ENCODE data around the gene IRF2BP2. TPM values are rescaled to one million over a fixed set of nuclear protein-coding genes. Genes with fewer than 3 reads are reported as not detected.

IRF2BP2 gene
- total and polyA plus RNA-seq, 5 donors: 69.3 to 123 (median 107) TPM

DNA sequence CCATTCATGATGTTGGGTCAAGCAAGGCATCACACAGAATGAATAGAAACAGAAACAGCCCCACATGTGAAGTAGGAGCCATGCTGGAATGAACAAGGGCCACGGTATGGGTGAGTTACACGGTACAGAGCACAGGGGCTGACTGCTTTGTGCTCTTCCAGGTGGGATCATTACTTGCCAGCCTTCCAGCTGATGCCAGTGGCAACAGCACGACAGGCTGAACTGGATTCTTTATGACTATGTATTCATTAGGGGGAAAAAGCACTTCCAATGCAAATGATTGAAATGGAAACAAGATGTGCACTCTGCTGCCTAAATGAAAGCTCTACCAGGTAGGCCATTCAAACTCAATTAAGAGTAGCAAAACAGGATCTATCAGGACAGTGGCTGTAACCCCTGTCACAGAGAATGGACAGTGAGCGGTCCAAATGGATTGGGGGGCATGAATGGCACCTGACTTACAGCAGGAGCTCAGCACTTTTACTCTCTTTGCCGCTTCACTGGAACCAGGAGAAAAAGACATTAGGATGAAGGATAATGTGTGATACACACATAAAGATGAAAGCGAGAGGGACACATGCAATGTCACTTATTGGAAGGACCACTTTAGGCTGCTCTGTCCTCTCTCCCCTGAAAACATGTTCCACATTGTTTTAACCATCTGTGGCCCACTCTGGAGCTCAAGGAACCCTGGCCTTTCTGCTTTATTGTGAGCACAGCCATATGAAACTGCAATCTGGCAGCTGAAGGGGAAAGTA is 23.4 kb upstream of the IRF2BP2 start:
- intact Hi-C loops (cut with DNase I): loop anchor here in 1 of 4 donors (10.0 kb wide), 1 partner anchor 51 kb away; no protein-coding TSS in a partner anchor
- 98% methylated on average over 6 of the region's 6 CpGs for WGBS
- no peaks in the 10 kb centered on the region for H3K4me1 ChIP-seq (ENCODE audit: control insufficient read depth, insufficient read depth, low read length)
- ATAC-seq (no peak), DNase-seq (no peak)
- H3K27me3 ChIP-seq (ENCODE audit: control insufficient read depth, insufficient read depth): no peaks in the 10 kb centered on the region
- no peak overlapping the region for H3K27ac ChIP-seq (ENCODE audit: low read length)
- no peaks in the 10 kb centered on the region for H3K9me3 ChIP-seq (ENCODE audit: control insufficient read depth, low read length)
- no peak overlapping the region for H3K4me3 ChIP-seq (ENCODE audit: low read length)

DNA sequence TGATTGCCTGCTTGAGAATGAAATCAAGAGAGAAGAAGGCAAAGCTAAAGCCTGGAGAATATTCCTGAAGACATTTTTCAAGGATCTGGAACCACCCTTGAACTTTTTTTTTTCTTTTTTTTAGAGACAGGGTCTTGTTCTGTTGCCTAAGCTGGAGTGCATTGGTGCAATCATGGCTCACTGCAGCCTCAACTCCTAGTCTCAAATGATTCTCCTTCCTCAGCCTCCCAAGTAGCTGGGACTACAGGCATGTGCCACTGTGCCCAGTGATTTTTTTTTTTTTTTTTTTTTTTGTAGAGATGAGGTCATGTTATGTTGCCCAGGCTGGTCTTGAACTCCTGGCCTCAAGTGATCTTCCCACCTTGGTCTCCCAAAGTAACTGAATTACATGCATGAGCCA is 22.2 kb upstream of the IRF2BP2 start:
- Histone ChIP-seq H3K9me3 (ENCODE audit: control insufficient read depth, low read length) (no peaks in the 10 kb centered on the region), H3K27ac (ENCODE audit: low read length) (no peak overlapping the region), H3K4me1 (ENCODE audit: control insufficient read depth, insufficient read depth, low read length) (no peaks in the 10 kb centered on the region), H3K27me3 (ENCODE audit: control insufficient read depth, insufficient read depth) (no peaks in the 10 kb centered on the region), H3K4me3 (ENCODE audit: low read length) (no peak overlapping the region)
- ATAC-seq: no peak
- intact Hi-C loops (cut with DNase I): loop anchor here in 1 of 4 donors (10.0 kb wide), 1 partner anchor 53 kb away; no protein-coding TSS in a partner anchor
- no peak for DNase-seq

DNA sequence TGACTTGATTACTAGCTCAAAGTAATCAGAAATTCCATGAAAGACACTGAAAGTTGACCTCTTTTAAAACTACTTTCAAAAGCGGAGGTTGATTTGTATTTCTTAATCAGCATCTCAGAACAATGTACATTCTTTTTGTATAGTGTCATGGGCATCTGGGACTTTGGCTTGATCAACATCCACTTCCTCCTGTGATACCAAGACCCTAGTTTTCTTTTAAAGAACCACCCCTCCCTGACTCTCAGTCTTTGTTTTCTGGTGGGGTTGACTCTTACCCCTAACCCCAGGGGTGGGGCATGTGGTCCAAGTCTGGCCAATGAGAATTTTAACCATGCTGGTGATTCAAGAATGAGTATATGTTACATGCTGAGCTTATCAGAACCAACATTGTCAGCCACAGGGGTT is 21.7 kb upstream of the IRF2BP2 start:
- Histone ChIP-seq H3K27ac (ENCODE audit: low read length) (peak overlapping the region; percentile 3), H3K4me1 (ENCODE audit: control insufficient read depth, insufficient read depth, low read length) (no peaks in the 10 kb centered on the region)
- peak; percentile 72 to 94 for ATAC-seq

DNA sequence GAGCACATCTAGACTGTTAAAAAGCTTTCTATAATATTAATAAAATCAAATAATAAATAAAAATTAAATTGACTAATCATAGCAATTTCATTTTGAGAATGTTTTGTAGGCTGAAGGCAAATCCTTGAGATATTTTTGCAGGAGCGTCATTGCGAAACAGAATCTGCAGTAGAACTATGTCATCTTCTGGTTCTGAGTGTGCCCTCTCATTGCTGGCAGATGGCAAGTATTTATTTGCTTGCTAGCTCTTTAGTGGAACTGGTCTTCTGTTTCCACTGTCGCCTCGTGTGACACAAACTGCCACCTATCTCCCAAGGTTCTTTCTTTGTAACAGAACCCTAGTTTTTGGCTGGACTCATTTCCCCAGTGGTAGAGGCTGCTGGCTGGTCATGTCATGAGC is 19.0 kb upstream of the IRF2BP2 start:
- ATAC-seq: no peak
- no peaks in the 10 kb centered on the region for H3K4me1 ChIP-seq (ENCODE audit: control insufficient read depth, insufficient read depth, low read length)
- no peaks in the 10 kb centered on the region for H3K9me3 ChIP-seq (ENCODE audit: control insufficient read depth, low read length)
- H3K27ac ChIP-seq (ENCODE audit: low read length): no peak overlapping the region
- WGBS: 80% methylated on average over 4 of the region's 4 CpGs
- DNase-seq: no peak
- H3K4me3 ChIP-seq (ENCODE audit: low read length): no peak overlapping the region
- intact Hi-C loops (cut with DNase I): no loop called here
- H3K27me3 ChIP-seq (ENCODE audit: control insufficient read depth, insufficient read depth): no peaks in the 10 kb centered on the region

More for the DNA sequence above, 21.7 kb upstream of the IRF2BP2 start:
- intact Hi-C loops (cut with DNase I): loop anchor here in 1 of 4 donors (10.0 kb wide), 1 partner anchor 53 kb away; no protein-coding TSS in a partner anchor
- DNase-seq: peak in 1 of 3 donors; percentile 21
- Histone ChIP-seq H3K9me3 (ENCODE audit: control insufficient read depth, low read length) (no peaks in the 10 kb centered on the region), H3K27me3 (ENCODE audit: control insufficient read depth, insufficient read depth) (no peaks in the 10 kb centered on the region), H3K4me3 (ENCODE audit: low read length) (no peak overlapping the region)
- 38% methylated on average over 1 of the region's 1 CpG for WGBS

DNA sequence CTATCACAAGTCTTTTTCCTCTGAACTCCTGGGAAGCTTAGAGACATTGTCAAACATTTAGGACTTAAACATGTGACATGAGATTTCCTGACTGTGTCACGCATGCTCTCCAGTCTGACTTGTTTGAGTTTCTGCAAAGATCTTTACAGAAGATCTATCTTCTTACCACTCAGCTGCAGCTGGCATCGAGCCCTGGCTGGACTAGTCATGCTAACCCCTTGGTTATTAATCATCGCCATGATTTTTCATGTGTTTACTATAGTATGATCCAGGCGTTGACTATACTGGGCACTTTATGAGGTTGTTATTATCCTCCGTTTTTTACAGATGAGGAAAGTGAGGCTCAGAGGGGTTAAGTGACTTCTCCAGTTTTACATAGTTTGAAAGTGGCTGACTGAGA is 18.1 kb upstream of the IRF2BP2 start:
- WGBS: 90% methylated on average over 5 of the region's 5 CpGs
- Histone ChIP-seq H3K4me1 (ENCODE audit: control insufficient read depth, insufficient read depth, low read length) (no peaks in the 10 kb centered on the region), H3K4me3 (ENCODE audit: low read length) (no peak overlapping the region), H3K27me3 (ENCODE audit: control insufficient read depth, insufficient read depth) (no peaks in the 10 kb centered on the region), H3K27ac (ENCODE audit: low read length) (no peak overlapping the region), H3K9me3 (ENCODE audit: control insufficient read depth, low read length) (no peaks in the 10 kb centered on the region)
- ATAC-seq (no peak), DNase-seq (no peak)
- intact Hi-C loops (cut with DNase I): no loop called here

DNA sequence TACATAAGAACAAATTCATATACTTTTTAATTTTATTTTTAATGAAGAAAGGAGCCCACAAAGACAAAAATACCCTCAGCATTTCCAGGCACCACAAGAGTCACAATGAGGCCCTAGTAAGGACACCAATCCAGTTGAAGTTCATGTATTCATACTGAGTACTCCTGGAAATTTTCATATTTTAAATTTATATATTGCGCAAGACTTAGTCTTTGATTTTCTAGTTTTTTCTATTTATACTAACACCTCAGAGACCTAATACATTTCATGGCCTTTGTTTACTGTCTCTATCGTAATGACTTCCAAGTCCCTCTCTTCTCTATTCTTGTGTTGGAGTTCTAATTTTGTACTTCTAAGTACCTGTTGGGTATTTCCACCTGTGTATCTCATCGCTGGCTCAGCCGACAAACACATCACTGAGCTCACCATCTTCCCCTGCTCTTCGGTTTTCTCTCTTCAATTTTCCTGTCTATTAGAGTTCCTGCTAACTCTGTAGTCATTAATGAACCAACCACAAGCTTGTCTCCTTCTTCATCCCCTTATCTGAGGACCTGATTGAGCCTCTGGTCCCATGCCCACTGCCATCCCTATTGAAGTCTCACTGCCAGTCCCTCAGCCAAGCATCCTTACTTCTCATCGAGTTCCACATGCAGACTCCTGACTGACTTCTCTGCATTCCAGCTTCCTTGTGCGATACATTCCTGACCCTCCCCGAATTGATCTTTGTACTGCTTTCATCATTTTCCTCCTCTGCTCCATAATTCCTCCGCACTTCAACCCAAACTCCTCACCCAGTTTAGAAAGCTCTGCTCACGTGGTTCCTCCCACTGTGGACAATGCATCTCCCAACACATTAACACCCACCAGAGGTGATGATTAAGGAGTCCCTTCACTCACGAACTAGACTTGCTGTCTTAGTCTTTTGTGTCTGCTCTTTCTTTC is 17.3 kb upstream of the IRF2BP2 start:
- 79% methylated on average over 11 of the region's 11 CpGs for WGBS
- ATAC-seq (no peak), DNase-seq (no peak)
- intact Hi-C loops (cut with DNase I): no loop called here
- Histone ChIP-seq H3K9me3 (ENCODE audit: control insufficient read depth, low read length) (no peaks in the 10 kb centered on the region), H3K27ac (ENCODE audit: low read length) (no peak overlapping the region), H3K4me3 (ENCODE audit: low read length) (no peak overlapping the region), H3K27me3 (ENCODE audit: control insufficient read depth, insufficient read depth) (no peaks in the 10 kb centered on the region), H3K4me1 (ENCODE audit: control insufficient read depth, insufficient read depth, low read length) (no peaks in the 10 kb centered on the region)

DNA sequence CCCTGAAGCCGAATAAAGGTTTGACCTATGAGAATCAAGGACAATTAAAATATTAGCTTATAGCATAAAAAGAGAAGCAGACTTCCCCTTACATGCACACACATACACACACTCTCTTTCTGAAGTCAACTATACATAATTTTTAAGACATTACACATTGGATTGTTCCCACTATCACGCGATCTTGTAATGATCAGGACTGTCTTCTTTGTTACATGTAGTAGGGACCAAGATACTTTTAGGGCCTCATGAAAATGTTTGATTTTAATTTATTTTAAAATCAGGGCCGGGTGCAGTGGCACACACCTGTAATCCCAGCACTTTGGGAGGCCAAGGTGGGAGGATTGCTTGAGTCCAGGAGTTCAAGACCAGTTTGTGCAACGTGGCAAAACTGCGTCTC is 16.4 kb upstream of the IRF2BP2 start:
- H3K4me3 ChIP-seq (ENCODE audit: low read length): no peak overlapping the region
- H3K27ac ChIP-seq (ENCODE audit: low read length): no peak overlapping the region
- DNase-seq (no peak), ATAC-seq (no peak)
- intact Hi-C loops (cut with DNase I): no loop called here
- H3K27me3 ChIP-seq (ENCODE audit: control insufficient read depth, insufficient read depth): no peaks in the 10 kb centered on the region
- no peaks in the 10 kb centered on the region for H3K9me3 ChIP-seq (ENCODE audit: control insufficient read depth, low read length)
- H3K4me1 ChIP-seq (ENCODE audit: control insufficient read depth, insufficient read depth, low read length): no peaks in the 10 kb centered on the region
- WGBS: 97% methylated on average over 6 of the region's 6 CpGs

DNA sequence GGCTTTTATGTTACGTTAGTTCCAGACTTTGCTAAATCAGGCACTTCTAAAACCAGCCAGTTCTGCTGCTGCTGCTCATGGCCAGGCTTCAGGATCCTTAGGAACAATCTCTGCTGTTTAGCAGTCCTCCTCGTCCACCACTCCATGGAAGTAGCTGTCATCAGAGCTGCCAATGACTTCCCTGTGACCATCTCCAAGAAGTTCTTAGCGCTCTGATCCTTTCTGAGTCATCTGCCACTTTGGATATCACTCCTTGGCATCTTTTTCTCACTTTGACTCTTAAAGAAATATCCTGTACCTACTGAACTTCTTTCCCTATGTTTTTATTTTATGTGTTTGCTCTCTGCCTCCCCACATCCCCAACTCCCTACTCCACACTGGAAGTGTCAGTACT is 14.7 kb upstream of the IRF2BP2 start:
- intact Hi-C loops (cut with DNase I): no loop called here
- 44% methylated on average over 3 of the region's 3 CpGs for WGBS

DNA sequence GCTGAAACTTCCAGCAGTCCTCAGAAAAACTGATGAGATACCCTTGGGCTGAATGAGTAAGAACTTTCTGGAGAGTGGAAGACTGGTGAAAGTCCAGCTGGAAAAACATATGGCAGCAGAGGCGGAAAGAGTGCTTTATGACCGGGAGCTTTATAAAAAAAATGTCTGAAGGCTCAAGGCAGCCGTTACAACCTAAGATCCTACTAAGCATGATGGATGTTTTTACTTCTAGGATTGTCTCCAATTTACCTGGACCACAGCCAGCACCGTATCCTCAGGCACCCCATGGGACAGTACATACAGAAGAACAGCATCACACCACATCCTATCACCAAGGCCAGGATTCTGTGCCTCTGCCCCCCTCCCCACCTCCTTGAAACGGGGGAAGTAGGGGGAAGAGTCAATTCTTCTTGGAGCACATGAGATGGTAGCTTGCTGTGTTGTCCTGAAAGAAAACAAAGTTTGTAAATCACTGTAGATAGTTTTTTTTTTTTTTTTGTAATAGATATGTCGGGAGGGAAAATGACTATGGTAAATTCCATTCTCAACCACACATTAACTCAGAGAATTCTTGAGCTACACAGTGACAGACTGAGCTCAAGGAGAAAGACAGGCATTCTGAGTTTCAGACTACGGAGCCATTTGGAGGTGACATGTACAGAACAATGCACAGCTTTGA is 11.8 kb upstream of the IRF2BP2 start:
- H3K27ac ChIP-seq (ENCODE audit: low read length): no peak overlapping the region
- ATAC-seq (peak in 1 of 2 donors; percentile 49), DNase-seq (peak in 1 of 3 donors; percentile 56)
- 42% methylated on average over 7 of the region's 7 CpGs for WGBS
- H3K4me1 ChIP-seq (ENCODE audit: control insufficient read depth, insufficient read depth, low read length): no peaks in the 10 kb centered on the region
- H3K4me3 ChIP-seq (ENCODE audit: low read length): no peak overlapping the region
- H3K9me3 ChIP-seq (ENCODE audit: control insufficient read depth, low read length): no peaks in the 10 kb centered on the region
- no peaks in the 10 kb centered on the region for H3K27me3 ChIP-seq (ENCODE audit: control insufficient read depth, insufficient read depth)
- intact Hi-C loops (cut with DNase I): no loop called here

More for the DNA sequence above, 14.7 kb upstream of the IRF2BP2 start:
- Histone ChIP-seq H3K9me3 (ENCODE audit: control insufficient read depth, low read length) (no peaks in the 10 kb centered on the region), H3K4me1 (ENCODE audit: control insufficient read depth, insufficient read depth, low read length) (no peaks in the 10 kb centered on the region), H3K4me3 (ENCODE audit: low read length) (no peak overlapping the region), H3K27me3 (ENCODE audit: control insufficient read depth, insufficient read depth) (no peaks in the 10 kb centered on the region), H3K27ac (ENCODE audit: low read length) (peak overlapping the region; percentile 3)
- ATAC-seq (peak in 1 of 2 donors; percentile 35), DNase-seq (no peak)

DNA sequence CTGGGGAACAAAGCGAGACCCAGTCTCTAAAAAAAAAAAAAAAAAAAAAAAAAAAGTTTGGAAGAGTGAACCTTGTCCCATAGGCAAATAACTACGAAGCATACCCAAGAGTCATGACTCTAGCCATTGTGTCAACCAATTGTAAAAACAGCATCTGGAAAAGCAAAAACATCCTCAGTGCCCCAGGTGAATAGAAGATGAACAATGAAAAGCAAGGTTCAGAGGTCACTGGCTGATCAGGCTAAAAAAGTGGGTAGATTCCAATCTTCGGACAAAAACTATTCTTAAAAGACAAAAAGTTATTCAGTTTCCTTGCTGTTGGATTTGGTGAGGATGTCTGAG is 11.1 kb upstream of the IRF2BP2 start:
- intact Hi-C loops (cut with DNase I): no loop called here
- H3K27me3 ChIP-seq (ENCODE audit: control insufficient read depth, insufficient read depth): no peaks in the 10 kb centered on the region
- no peak overlapping the region for H3K4me3 ChIP-seq (ENCODE audit: low read length)
- H3K27ac ChIP-seq (ENCODE audit: low read length): no peak overlapping the region
- H3K4me1 ChIP-seq (ENCODE audit: control insufficient read depth, insufficient read depth, low read length): no peaks in the 10 kb centered on the region
- 83% methylated on average over 3 of the region's 3 CpGs for WGBS
- ATAC-seq (no peak), DNase-seq (no peak)
- H3K9me3 ChIP-seq (ENCODE audit: control insufficient read depth, low read length): no peaks in the 10 kb centered on the region
